SJSA1 (cell line): ENCODE measurements around the gene KCNK10. TPM values are rescaled to one million over a fixed set of nuclear protein-coding genes. Genes with fewer than 3 reads are reported as not detected.

Experiments
- DNase-seq, 2 experiments: peaks; one replicate each; pipeline ENCODE4 v3.0.0-alpha.2; 2015 to 2020; ENCODE audit warnings: low spot score in 2 of 2, low read depth in 1 of 2
- H3K27ac ChIP-seq: fragments of 250-450 bp; sonication (Bioruptor Pico); 2 replicates; pipeline ENCODE4 v1.5.1; 2020; ENCODE audit warnings: mild to moderate bottlenecking, moderate library complexity
- H3K27me3 ChIP-seq: fragments of 250-450 bp; sonication (Bioruptor Pico); replicated peaks from 2 replicates; pipeline ENCODE4 v1.5.1; 2020; ENCODE audit warnings: mild to moderate bottlenecking, moderate library complexity
- H3K36me3 ChIP-seq: fragments of 250-450 bp; sonication (Bioruptor Pico); 2 replicates; pipeline ENCODE4 v1.5.1; 2020; ENCODE audit warnings: mild to moderate bottlenecking
- H3K4me1 ChIP-seq: fragments of 250-450 bp; sonication (Bioruptor Pico); replicated peaks from 2 replicates; pipeline ENCODE4 v1.6.1; 2021; ENCODE audit warnings: mild to moderate bottlenecking
- H3K4me3 ChIP-seq: fragments of 250-450 bp; sonication (Bioruptor Pico); 2 replicates; pipeline ENCODE4 v1.5.1; 2020; ENCODE audit warnings: mild to moderate bottlenecking
- H3K9me3 ChIP-seq: fragments of 250-450 bp; sonication (Bioruptor Pico); replicated peaks from 2 replicates; pipeline ENCODE4 v1.5.1; 2020; ENCODE audit warnings: mild to moderate bottlenecking
- total RNA-seq: library from RNA; depleted of rRNA; stranded (reverse); fragments of >200 nt; shearing (Covaris generic); gene quantifications from 2 replicates; pipeline ENCODE4 v1.2.3, GENCODE V29; 2014; rRNA removed

Gene KCNK10
- total RNA-seq, 1 experiment from 2014 or later = not detected

DNA sequence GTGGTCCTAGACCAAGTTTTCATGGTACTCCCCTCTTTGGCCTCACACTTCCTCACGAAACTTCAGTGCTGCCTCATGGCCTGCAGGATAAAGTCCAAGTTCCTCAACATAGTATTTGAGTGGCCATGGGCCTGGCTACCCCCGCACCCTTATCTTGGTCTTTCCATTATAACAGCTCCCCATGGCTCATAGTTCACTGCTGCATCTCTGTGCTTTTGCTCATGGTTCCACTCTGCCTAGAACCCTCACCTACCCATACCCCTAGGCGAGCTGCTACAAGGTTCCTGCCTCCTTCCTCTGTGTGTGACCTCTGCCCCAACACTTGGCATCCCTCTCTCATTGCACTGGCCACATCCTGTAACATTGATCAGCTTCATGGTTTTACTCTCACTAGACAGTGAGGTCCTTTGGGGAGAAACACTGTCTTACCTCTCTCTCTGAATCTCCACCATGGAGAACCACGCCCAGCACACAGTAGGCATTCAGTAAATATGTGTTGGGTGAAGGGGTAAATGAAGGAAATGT lies 159.3 kb downstream of the KCNK10 start:
- H3K27ac ChIP-seq = no peak overlapping the region
- H3K9me3 ChIP-seq = no peaks in the 10 kb centered on the region
- H3K4me1 ChIP-seq = peaks cover 10% of the 10 kb centered on the region
- H3K36me3 ChIP-seq = no peaks in the 10 kb centered on the region
- H3K4me3 ChIP-seq = no peak overlapping the region
- no peak for DNase-seq
- H3K27me3 ChIP-seq = no peaks in the 10 kb centered on the region

DNA sequence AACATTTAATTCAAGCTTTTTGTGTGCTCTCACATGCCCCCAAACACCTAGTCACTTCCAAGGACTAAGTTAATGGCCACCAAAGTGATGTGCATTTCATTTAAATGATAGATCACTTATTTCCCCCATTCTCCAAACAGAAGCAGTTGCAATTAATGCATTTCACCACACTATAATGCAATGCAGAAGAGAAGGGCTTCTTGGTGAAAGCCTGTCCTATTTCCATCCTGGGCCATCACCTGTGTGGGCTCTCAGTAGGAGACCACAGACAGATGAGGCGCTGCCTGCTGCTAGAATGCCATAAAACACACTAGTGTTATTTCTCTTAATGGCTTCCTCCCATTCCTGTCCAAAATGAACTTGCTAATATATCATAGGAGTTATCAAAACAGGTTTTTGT lies 166.9 kb downstream of the KCNK10 start:
- no peak for DNase-seq
- Histone ChIP-seq H3K4me3 (no peak overlapping the region), H3K4me1 (no peaks in the 10 kb centered on the region), H3K27ac (no peak overlapping the region), H3K9me3 (no peaks in the 10 kb centered on the region), H3K36me3 (no peaks in the 10 kb centered on the region), H3K27me3 (no peaks in the 10 kb centered on the region)

DNA sequence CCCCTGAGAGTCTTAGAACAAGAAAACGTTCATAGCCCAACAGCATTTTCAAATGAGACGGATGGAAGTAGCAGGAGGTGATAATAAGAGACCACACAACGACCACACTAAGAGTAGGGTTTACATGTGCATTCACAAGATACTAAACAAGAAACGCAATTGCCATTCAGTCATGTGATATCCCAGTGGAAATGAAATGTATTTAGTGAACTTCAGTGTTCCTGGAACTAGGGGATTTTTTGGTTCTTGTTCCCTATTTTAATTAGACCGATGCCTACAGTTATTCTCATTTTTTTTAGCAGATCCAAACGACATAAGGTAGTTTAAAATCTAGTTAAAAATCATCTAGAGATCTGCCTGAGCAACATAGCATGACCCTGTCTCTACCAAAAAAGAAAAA lies 168.1 kb downstream of the KCNK10 start:
- H3K36me3 ChIP-seq = no peaks in the 10 kb centered on the region
- no peaks in the 10 kb centered on the region for H3K4me1 ChIP-seq
- no peak for DNase-seq
- H3K9me3 ChIP-seq = no peaks in the 10 kb centered on the region
- H3K4me3 ChIP-seq = no peak overlapping the region
- H3K27me3 ChIP-seq = no peaks in the 10 kb centered on the region
- H3K27ac ChIP-seq = no peak overlapping the region

GRCh38 chr14:88154321-88154720 lies 168.7 kb downstream of the KCNK10 start:
- no peaks in the 10 kb centered on the region for H3K27me3 ChIP-seq
- no peak overlapping the region for H3K4me3 ChIP-seq
- no peaks in the 10 kb centered on the region for H3K4me1 ChIP-seq
- H3K36me3 ChIP-seq = no peaks in the 10 kb centered on the region
- H3K9me3 ChIP-seq = no peaks in the 10 kb centered on the region
- no peak for DNase-seq
- no peak overlapping the region for H3K27ac ChIP-seq

DNA sequence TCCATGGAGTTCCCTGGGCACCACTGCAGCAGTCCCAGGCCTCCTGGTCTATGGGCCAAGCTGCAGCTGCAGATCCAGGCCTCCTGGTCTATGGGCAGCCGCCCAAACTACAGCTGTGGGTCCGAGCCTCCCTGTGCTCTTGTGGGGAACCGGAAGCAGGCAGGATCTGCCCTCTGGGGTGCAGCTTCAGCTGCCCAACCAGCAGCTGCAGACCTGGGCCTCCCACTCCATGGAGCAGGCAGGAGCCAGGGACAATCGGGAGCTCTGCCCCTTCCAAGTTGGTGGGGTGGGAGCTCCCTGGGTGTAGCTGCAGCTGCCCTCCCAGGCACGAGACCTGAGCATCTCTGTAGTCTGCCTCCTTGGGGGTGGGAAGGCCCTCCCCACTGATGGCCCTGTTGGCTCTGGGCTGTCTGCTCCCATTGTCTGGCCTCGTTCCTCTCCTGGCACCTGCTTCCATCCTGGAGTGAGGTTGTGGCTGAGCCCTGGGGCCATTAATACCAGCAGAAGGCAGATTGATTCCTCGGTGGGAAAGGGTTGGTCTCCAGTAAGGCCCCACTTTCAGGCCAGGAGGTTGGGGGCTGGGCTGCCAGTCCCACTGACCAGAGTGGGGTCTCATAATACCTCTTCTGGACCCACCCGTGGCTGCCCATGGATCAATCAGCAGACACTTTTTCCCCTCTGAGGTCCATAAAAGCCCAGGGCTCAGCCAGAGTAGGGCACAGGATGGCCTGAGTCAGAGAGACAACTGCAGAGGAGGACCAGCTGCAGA lies 176.0 kb downstream of the KCNK10 start:
- H3K4me1 ChIP-seq = no peaks in the 10 kb centered on the region
- H3K9me3 ChIP-seq = no peaks in the 10 kb centered on the region
- H3K27me3 ChIP-seq = no peaks in the 10 kb centered on the region
- H3K27ac ChIP-seq = no peak overlapping the region
- no peak overlapping the region for H3K4me3 ChIP-seq
- no peaks in the 10 kb centered on the region for H3K36me3 ChIP-seq
- no peak for DNase-seq

DNA sequence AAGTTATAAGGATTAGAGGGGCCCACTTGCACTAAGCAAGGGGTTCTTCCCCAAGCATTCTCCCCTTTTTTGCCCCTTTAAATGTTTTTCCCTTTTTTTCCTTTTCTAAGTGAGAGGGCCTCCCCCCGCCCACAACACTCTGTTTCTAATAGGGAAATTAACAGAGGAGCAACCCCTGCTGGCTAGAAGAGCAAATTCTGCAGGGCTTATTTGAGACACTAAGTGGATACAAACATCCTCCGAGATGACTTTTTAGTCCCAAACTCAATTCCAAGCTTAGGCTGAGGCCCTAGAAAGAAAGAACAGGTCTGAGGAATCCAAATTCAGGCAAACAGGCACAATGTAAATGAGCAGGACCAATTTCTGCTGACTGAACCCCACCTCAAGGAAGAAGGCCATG lies 179.3 kb downstream of the KCNK10 start:
- Histone ChIP-seq H3K9me3 (no peaks in the 10 kb centered on the region), H3K4me3 (no peak overlapping the region), H3K36me3 (no peaks in the 10 kb centered on the region), H3K27me3 (no peaks in the 10 kb centered on the region), H3K27ac (no peak overlapping the region), H3K4me1 (no peaks in the 10 kb centered on the region)
- no peak for DNase-seq

DNA sequence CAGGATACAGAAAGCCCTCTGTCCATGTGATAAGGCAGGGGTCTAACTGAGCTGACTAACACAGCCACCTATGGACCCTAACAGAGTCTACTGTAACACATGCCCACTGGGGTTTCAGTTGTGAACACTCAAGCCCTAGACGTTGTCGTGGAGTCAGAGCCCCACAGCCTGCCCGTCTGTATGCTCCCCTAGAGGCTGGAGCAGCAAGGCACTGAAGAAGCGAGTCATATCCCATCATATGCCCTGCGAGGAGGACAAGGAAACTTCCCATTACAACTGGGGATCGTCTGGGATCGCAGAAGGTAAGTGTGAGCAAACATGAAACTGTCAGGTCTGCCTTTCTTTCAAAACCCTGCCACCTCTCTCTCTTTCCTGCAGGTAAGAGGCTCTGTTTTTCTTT lies 180.1 kb downstream of the KCNK10 start:
- no peak for DNase-seq
- Histone ChIP-seq H3K9me3 (no peaks in the 10 kb centered on the region), H3K27me3 (no peaks in the 10 kb centered on the region), H3K4me1 (no peaks in the 10 kb centered on the region), H3K4me3 (no peak overlapping the region), H3K36me3 (no peaks in the 10 kb centered on the region), H3K27ac (no peak overlapping the region)

GRCh38 chr14:88140874-88141273 lies 182.2 kb downstream of the KCNK10 start:
- Histone ChIP-seq H3K4me1 (no peaks in the 10 kb centered on the region), H3K27me3 (no peaks in the 10 kb centered on the region), H3K36me3 (no peaks in the 10 kb centered on the region), H3K27ac (no peak overlapping the region), H3K9me3 (no peaks in the 10 kb centered on the region), H3K4me3 (no peak overlapping the region)
- DNase-seq = no peak

DNA sequence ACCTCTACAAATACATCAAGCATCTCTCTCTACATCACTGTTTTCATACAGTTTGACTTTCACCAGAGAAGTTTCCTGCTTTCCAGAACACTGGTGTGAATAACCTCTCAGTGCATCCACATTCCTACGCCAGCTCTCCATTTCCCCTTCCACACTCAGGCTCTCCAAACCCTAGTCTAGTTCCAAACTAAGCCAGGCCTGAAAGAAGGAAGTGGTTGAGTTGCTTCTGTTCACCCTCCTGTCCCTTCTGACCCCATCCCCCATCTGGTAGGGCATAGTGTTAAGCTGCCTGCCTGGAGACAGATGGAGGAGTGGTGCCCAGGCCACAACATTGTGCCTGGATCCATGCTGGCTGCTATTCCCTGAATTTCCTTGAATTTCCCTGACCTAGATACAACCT lies 185.7 kb downstream of the KCNK10 start:
- H3K36me3 ChIP-seq = no peaks in the 10 kb centered on the region
- H3K27ac ChIP-seq = no peak overlapping the region
- no peak overlapping the region for H3K4me3 ChIP-seq
- H3K9me3 ChIP-seq = no peaks in the 10 kb centered on the region
- H3K4me1 ChIP-seq = no peaks in the 10 kb centered on the region
- H3K27me3 ChIP-seq = no peaks in the 10 kb centered on the region
- no peak for DNase-seq

Other genes with a start within 250 kb of the KCNK10 start
- 3.7 and 11.2 TPM in 2 replicates for gene SPATA7, start 62.4 kb upstream of the KCNK10 start, total RNA-seq
- 8.5 and 16.1 TPM in 2 replicates for gene PTPN21, start 231.7 kb upstream of the KCNK10 start, total RNA-seq
- gene ZC3H14, start 239.8 kb upstream of the KCNK10 start, total RNA-seq = 54.8 and 86.1 TPM in 2 replicates